K562 (cell line): ENCODE results near the gene MED14. TPM values are rescaled to one million over a fixed set of nuclear protein-coding genes. Genes with fewer than 3 reads are reported as not detected.

Experiments used
- ARID1B ChIP-seq: fragments of 450-650 bp; IDR thresholded peaks from 2 replicates; pipeline ENCODE4 v1.6.1; 2016; ENCODE audit warnings: antibody characterized with exemption, mild to moderate bottlenecking, inconsistent platforms
- BHLHE40 ChIP-seq: IDR thresholded peaks from 2 replicates; pipeline ENCODE4 v1.6.1; 2011; ENCODE audit warnings: low read length, improper control_type of control experiment
- CBFB ChIP-seq: sonication (generic); formaldehyde crosslinking; IDR thresholded peaks from 2 replicates; pipeline ENCODE4 v1.4.0; 2020; ENCODE audit warnings: mild to moderate bottlenecking, missing genetic modification reagents
- CLOCK ChIP-seq: fragments of 250-450 bp; sonication (Bioruptor Pico); IDR thresholded peaks from 2 replicates; pipeline ENCODE4 v1.4.0; 2020; ENCODE audit warnings: mild to moderate bottlenecking, moderate library complexity, borderline replicate concordance
- CTBP1 ChIP-seq: fragments of 450-650 bp; IDR thresholded peaks from 2 replicates; pipeline ENCODE4 v1.6.1; 2016; ENCODE audit warnings: borderline replicate concordance
- EWSR1 ChIP-seq: fragments of 450-650 bp; IDR thresholded peaks from 2 replicates; pipeline ENCODE4 v1.6.1; 2018; ENCODE audit warnings: borderline replicate concordance, mild to moderate bottlenecking, low read depth, moderate library complexity; ENCODE audit not compliant: partially characterized antibody
- FOXM1 ChIP-seq, 2 experiments: fragments of 450-650 bp in 1 of 2; sonication (generic) in 1 of 2; formaldehyde crosslinking in 1 of 2; IDR thresholded peaks; 2 replicates each; pipeline versions ENCODE4 v1.6.1 to v1.9.0; 2017 to 2022; ENCODE audit warnings: low read depth in 2 of 2, mild to moderate bottlenecking in 2 of 2, missing genetic modification reagents in 1 of 2, moderate library complexity in 1 of 2
- HDAC1 ChIP-seq, 2 experiments: fragments of 450-650 bp; IDR thresholded peaks; 2 replicates each; pipeline ENCODE4 v1.6.1; 2016 to 2017; ENCODE audit warnings: inconsistent platforms in 1 of 2, mild to moderate bottlenecking in 1 of 2, moderate library complexity in 1 of 2
- HIVEP1 ChIP-seq: fragments of 250-450 bp; sonication (Bioruptor Pico); IDR thresholded peaks from 2 replicates; pipeline ENCODE4 v1.4.0; 2020; ENCODE audit warnings: mild to moderate bottlenecking
- HOXB6 ChIP-seq: fragments of 250-450 bp; sonication (Bioruptor Pico); IDR thresholded peaks from 2 replicates; pipeline ENCODE4 v1.5.1; 2022; ENCODE audit warnings: mild to moderate bottlenecking, borderline replicate concordance
- IRF2 ChIP-seq: sonication (generic); formaldehyde crosslinking; IDR thresholded peaks from 2 replicates; pipeline ENCODE4 v1.8.1; 2022; ENCODE audit warnings: mild to moderate bottlenecking, missing genetic modification reagents
- JUND ChIP-seq, 2 experiments: IDR thresholded peaks; 2 replicates in 1 of 2; 3 replicates in 1 of 2; pipeline ENCODE4 v1.6.1; 2011; ENCODE audit warnings: borderline replicate concordance in 2 of 2, low read depth in 2 of 2, low read length in 2 of 2, improper control_type of control experiment in 1 of 2, missing biosample characterization in 1 of 2, missing genetic modification characterization in 1 of 2, missing genetic modification reagents in 1 of 2
- KDM1A ChIP-seq, 2 experiments: fragments of 450-650 bp; IDR thresholded peaks; 2 replicates each; pipeline ENCODE4 v1.6.1; 2016; ENCODE audit warnings: mild to moderate bottlenecking in 2 of 2
- KDM2B ChIP-seq: fragments of 250-450 bp; sonication (Bioruptor Pico); IDR thresholded peaks from 2 replicates; pipeline ENCODE4 v1.8.0; 2021; ENCODE audit warnings: mild to moderate bottlenecking, moderate library complexity
- MCM5 ChIP-seq: fragments of 450-650 bp; IDR thresholded peaks from 2 replicates; pipeline ENCODE4 v1.6.1; 2016; ENCODE audit warnings: low read depth
- NCOR1 ChIP-seq: fragments of 450-650 bp; IDR thresholded peaks from 2 replicates; pipeline ENCODE4 v1.6.1; 2016; ENCODE audit warnings: mild to moderate bottlenecking, moderate library complexity
- NFIC ChIP-seq: fragments of 450-650 bp; IDR thresholded peaks from 2 replicates; pipeline ENCODE4 v1.6.1; 2017; ENCODE audit warnings: mild to moderate bottlenecking, inconsistent platforms
- NRF1 ChIP-seq, 2 experiments: fragments of 450-650 bp; IDR thresholded peaks in 1 of 2; conservative IDR thresholded peaks in 1 of 2; 2 replicates each; pipeline ENCODE4 v1.6.1; 2014; ENCODE audit warnings: mild to moderate bottlenecking in 2 of 2
- PKNOX1 ChIP-seq: fragments of 450-650 bp; IDR thresholded peaks from 2 replicates; pipeline ENCODE4 v1.6.1; 2016
- PYGO2 ChIP-seq: fragments of 450-650 bp; IDR thresholded peaks from 2 replicates; pipeline ENCODE4 v1.6.1; 2016; ENCODE audit warnings: mild to moderate bottlenecking, missing genetic modification characterization, moderate library complexity, missing compliant biosample characterization
- RCOR1 ChIP-seq, 2 experiments: IDR thresholded peaks; 2 replicates each; pipeline ENCODE4 v1.6.1; 2012; ENCODE audit warnings: low read depth in 2 of 2, low read length in 2 of 2, borderline replicate concordance in 1 of 2, improper control_type of control experiment in 1 of 2
- THRA ChIP-seq: fragments of 450-650 bp; IDR thresholded peaks from 2 replicates; pipeline ENCODE4 v1.6.1; 2017; ENCODE audit warnings: mild to moderate bottlenecking, moderate library complexity
- ZNF384 ChIP-seq: IDR thresholded peaks from 2 replicates; pipeline ENCODE4 v1.6.1; 2012; ENCODE audit warnings: low read depth, low read length, improper control_type of control experiment
- ZNF431 ChIP-seq: sonication (generic); formaldehyde crosslinking; IDR thresholded peaks from 2 replicates; pipeline ENCODE4 v1.8.0; 2022; ENCODE audit warnings: mild to moderate bottlenecking, missing genetic modification reagents
- polyA plus RNA-seq, 8 experiments: library from polyadenylated mRNA; depleted of rRNA in 4 of 8; stranded (reverse) in 5 of 8; unstranded in 3 of 8; fragments of >200 nt; fragmentation: Nextera tagmentation in 2 of 8; fragmentation: Illumina TruSeq in 1 of 8; extraction: Ambion mirVana in 2 of 8; extraction: Trizol in 1 of 8; gene quantifications; 2 replicates each; pipeline versions ENCODE4 v1.2.1 to v1.2.3, GENCODE V29; 2011 to 2014; ENCODE audit warnings: inconsistent platforms in 1 of 8, missing spikeins in 1 of 8
- total RNA-seq, 7 experiments: library from RNA; depleted of rRNA in 6 of 7; stranded (reverse); fragments of >200 nt in 6 of 7; fragmentation: Illumina TruSeq in 2 of 7; extraction: Trizol in 2 of 7; gene quantifications; 2 replicates each; pipeline versions ENCODE4 v1.2.1 to v1.2.3, GENCODE V29; 2011 to 2021; ENCODE audit warnings: low replicate concordance in 1 of 7

MED14 gene
- total and polyA plus RNA-seq, 9 of the 15 experiments (the other 6 are each of a cell fraction or from before 2014, with no cell fraction given), result 9.2 to 35.3 (median 18.7) TPM

GRCh38 chrX:40644821-40645358 lies 90.5 kb downstream of the MED14 start (continued):
- TF ChIP-seq IRF2 (CRISPR knock-in tag) (peak; percentile 91), THRA (no peak), RCOR1 (IDR thresholded peaks at IDR 0.05; ENCODE audit: borderline replicate concordance in 1 of 2, low read depth in 2 of 2, low read length in 2 of 2) (peak in 1 of 2 experiments; percentile 30; a peak in 1 of 4 replicates), NRF1 (conservative IDR thresholded peaks at IDR 0.05 in 1 of 2, IDR thresholded peaks at IDR 0.05 in 1 of 2) (0 out of 4 replicates have a peak, but pooled peaks of 1 of the 2 experiments have one; percentile 4), PYGO2 (tag) (no peak), FOXM1 (IDR thresholded peaks at IDR 0.05; ENCODE audit: low read depth) (0 out of 2 replicates have a peak, but pooled peaks have one; percentile 45), FOXM1 (CRISPR knock-in tag; IDR thresholded peaks at IDR 0.05; ENCODE audit: low read depth) (no peak), HIVEP1 (no peak), PKNOX1 (peak; percentile 25; the same call in 1 of the 2 replicates), BHLHE40 (0 out of 2 replicates have a peak, but pooled peaks have one; percentile 8), KDM2B (CRISPR knock-in tag) (no peak), EWSR1 (no peak), JUND (IDR thresholded peaks at IDR 0.05; ENCODE audit: borderline replicate concordance, low read depth, low read length) (no peak), JUND (tag; IDR thresholded peaks at IDR 0.05; ENCODE audit: borderline replicate concordance, low read depth, low read length) (peak; percentile 24; the same call in 1 of the 3 replicates), CLOCK (no peak), CTBP1 (peak; percentile 44; the same call in 1 of the 2 replicates), HOXB6 (CRISPR knock-in tag) (no peak), HDAC1 (IDR thresholded peaks at IDR 0.05) (peak in 1 of 2 experiments; percentile 52; a peak in 1 of 4 replicates), KDM1A (IDR thresholded peaks at IDR 0.05) (peak; percentile 24 to 41; a peak in 1 of 4 replicates), NCOR1 (peak; percentile 27; the same call in 1 of the 2 replicates), MCM5 (no peak), ZNF384 (peak; percentile 85), ARID1B (peak; percentile 32; the same call in 1 of the 2 replicates), ZNF431 (no peak), CBFB (no peak), NFIC (peak; percentile 83)
